Measurements from ENCODE around the gene VEGFC. TPM values are rescaled to one million over a fixed set of nuclear protein-coding genes. Genes with fewer than 3 reads are reported as not detected.

Gene VEGFC
- polyA plus RNA-seq, 1 donor (not counting 4 experiments of a cell fraction or from before 2014, with no cell fraction given) = 19.4 TPM

- Histone ChIP-seq H4K20me1 (ENCODE audit: control insufficient read depth, extremely low read depth, insufficient read depth, low read length) (no peaks in the 10 kb centered on the region), H3K9ac (ENCODE audit: control insufficient read depth, extremely low read depth, insufficient read depth, low read length) (no peak overlapping the region), H3K4me2 (ENCODE audit: control insufficient read depth, extremely low read depth, insufficient read depth, low read depth, low read length) (no peak overlapping the region), H3K79me2 (ENCODE audit: control insufficient read depth, insufficient read depth, low read length) (no peaks in the 10 kb centered on the region), H2AFZ (ENCODE audit: control insufficient read depth, low read length) (no peak overlapping the region), H3K4me1 (ENCODE audit: control insufficient read depth, extremely low read depth, insufficient read depth, low read length) (no peaks in the 10 kb centered on the region), H3K9me3 (ENCODE audit: control insufficient read depth, low read depth, low read length) (no peaks in the 10 kb centered on the region), H3K36me3 (ENCODE audit: control insufficient read depth in 2 of 2, extremely low read depth in 1 of 2, insufficient read depth in 2 of 2, low read length in 2 of 2) (no peaks in the 10 kb centered on the region), H3K27me3 (ENCODE audit: control insufficient read depth, extremely low read depth, insufficient read depth, low read length) (no peaks in the 10 kb centered on the region), H3K4me3 (ENCODE audit: control insufficient read depth in 2 of 3, extremely low read depth in 1 of 3, insufficient read depth in 2 of 3, low read depth in 1 of 3, low read length in 3 of 3) (no peak overlapping the region), H3K27ac (ENCODE audit: control insufficient read depth, insufficient read depth, low read length) (no peak overlapping the region), H3K9me1 (ENCODE audit: control insufficient read depth, extremely low read depth, insufficient read depth, low read length) (no peaks in the 10 kb centered on the region)
- dilution Hi-C loops (cut with MboI; ENCODE audit: extremely low pct_ligation_motif_present, low sequenced_read_pairs) = no loop called here
- TF ChIP-seq CTCF (optimal IDR thresholded peaks at IDR 0.05 in 1 of 3, IDR thresholded peaks at IDR 0.05 in 1 of 3, conservative IDR thresholded peaks at IDR 0.05 in 1 of 3; ENCODE audit: extremely low read depth in 1 of 3, insufficient read depth in 2 of 3, low read length in 3 of 3) = no peak
- no peak for TF ChIP-seq EZH2 (IDR thresholded peaks at IDR 0.05; ENCODE audit: low read length)
- DNase-seq (ENCODE audit: low read depth, low spot score) = no peak
- FAIRE-seq = no peak
These were observed 121.2 kb downstream of the VEGFC start for GRCh38 chr4:176671532-176671931.

- no peak overlapping the region for H3K4me3 ChIP-seq (ENCODE audit: control insufficient read depth in 2 of 3, extremely low read depth in 1 of 3, insufficient read depth in 2 of 3, low read depth in 1 of 3, low read length in 3 of 3)
- no peaks in the 10 kb centered on the region for H3K79me2 ChIP-seq (ENCODE audit: control insufficient read depth, insufficient read depth, low read length)
- H2AFZ ChIP-seq (ENCODE audit: control insufficient read depth, low read length) = no peak overlapping the region
- dilution Hi-C loops (cut with MboI; ENCODE audit: extremely low pct_ligation_motif_present, low sequenced_read_pairs) = no loop called here
- H3K4me2 ChIP-seq (ENCODE audit: control insufficient read depth, extremely low read depth, insufficient read depth, low read depth, low read length) = no peak overlapping the region
- no peaks in the 10 kb centered on the region for H3K9me3 ChIP-seq (ENCODE audit: control insufficient read depth, low read depth, low read length)
- no peak overlapping the region for H3K9ac ChIP-seq (ENCODE audit: control insufficient read depth, extremely low read depth, insufficient read depth, low read length)
- FAIRE-seq = no peak
- H3K27me3 ChIP-seq (ENCODE audit: control insufficient read depth, extremely low read depth, insufficient read depth, low read length) = no peaks in the 10 kb centered on the region
- no peak overlapping the region for H3K27ac ChIP-seq (ENCODE audit: control insufficient read depth, insufficient read depth, low read length)
- H3K4me1 ChIP-seq (ENCODE audit: control insufficient read depth, extremely low read depth, insufficient read depth, low read length) = no peaks in the 10 kb centered on the region
- DNase-seq (ENCODE audit: low read depth, low spot score) = no peak
- TF ChIP-seq CTCF (optimal IDR thresholded peaks at IDR 0.05 in 1 of 3, IDR thresholded peaks at IDR 0.05 in 1 of 3, conservative IDR thresholded peaks at IDR 0.05 in 1 of 3; ENCODE audit: extremely low read depth in 1 of 3, insufficient read depth in 2 of 3, low read length in 3 of 3) = no peak
- TF ChIP-seq EZH2 (IDR thresholded peaks at IDR 0.05; ENCODE audit: low read length) = no peak
- H3K9me1 ChIP-seq (ENCODE audit: control insufficient read depth, extremely low read depth, insufficient read depth, low read length) = no peaks in the 10 kb centered on the region
- H4K20me1 ChIP-seq (ENCODE audit: control insufficient read depth, extremely low read depth, insufficient read depth, low read length) = no peaks in the 10 kb centered on the region
- H3K36me3 ChIP-seq (ENCODE audit: control insufficient read depth in 2 of 2, extremely low read depth in 1 of 2, insufficient read depth in 2 of 2, low read length in 2 of 2) = no peaks in the 10 kb centered on the region
These were observed 124.4 kb downstream of the VEGFC start for GRCh38 chr4:176668324-176668723.

All from keratinocyte (primary cell).